ENCODE results near the gene ARRB1.
"Not testable (repeated sequence)": the region's sequence is repeated elsewhere in the genome, so short reads cannot be mapped to it uniquely, and the experiment has no call there.

Gene ARRB1

DNA sequence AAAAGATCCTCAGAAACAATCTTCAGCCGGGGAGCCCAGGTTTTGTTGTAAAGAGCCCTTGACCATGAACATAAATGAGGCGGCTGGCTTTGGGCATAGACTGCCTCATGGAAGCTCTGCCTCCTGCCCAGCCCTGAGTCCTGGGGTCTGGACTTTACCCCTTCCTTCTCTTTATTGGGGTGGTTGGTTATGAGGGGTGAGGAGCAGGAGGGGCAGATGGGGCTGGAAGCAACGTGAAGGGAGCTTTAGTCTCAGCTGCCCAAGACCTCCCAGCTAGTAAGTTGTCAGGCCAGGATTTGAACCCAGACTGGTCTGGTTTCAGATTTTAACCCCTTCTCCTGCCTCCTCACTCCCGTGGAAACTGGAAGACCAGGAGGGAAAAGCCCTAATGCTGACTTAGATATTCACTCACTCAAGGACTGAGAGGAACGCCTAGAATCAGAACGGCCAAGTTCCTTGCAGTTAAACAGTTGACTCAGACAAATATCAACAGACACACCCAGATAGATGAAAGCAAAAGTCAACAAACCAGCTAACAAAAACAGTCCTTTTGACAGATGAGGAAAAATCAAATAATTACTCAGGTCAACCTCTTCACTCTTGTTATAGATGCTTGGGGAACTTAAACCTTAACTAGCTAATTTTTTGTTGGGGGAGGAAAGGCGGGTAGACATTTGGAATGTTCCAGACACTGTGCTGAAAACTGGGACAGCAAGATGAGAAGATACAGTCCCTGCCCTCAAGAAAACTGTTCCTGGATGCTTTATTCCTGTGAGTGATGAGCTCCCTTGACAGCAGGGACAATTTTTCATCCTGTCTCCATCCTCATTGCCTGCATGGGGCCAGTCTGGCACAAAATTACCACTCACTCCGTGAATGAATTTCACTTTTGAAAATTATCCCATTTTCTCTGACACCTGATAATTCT is 20.8 kb upstream of the ARRB1 start:
- Histone ChIP-seq H3K79me2 (ENCODE audit: insufficient read depth, low read length) (no peaks in the 10 kb centered on the region), H3K9ac (ENCODE audit: low read length) (no peak overlapping the region), H2AFZ (ENCODE audit: low read length) (no peak overlapping the region), H3K4me3 (ENCODE audit: low read depth, low read length, poor library complexity, severe bottlenecking) (no peak overlapping the region), H3K36me3 (ENCODE audit: insufficient read depth, low read length) (no peaks in the 10 kb centered on the region), H3K9me3 (ENCODE audit: low read length) (no peaks in the 10 kb centered on the region), H3F3A (ENCODE audit: insufficient read depth, low read length) (no peaks in the 10 kb centered on the region), H3K4me2 (ENCODE audit: low read length) (no peak overlapping the region), H3K9me2 (ENCODE audit: low read depth, low read length) (no peaks in the 10 kb centered on the region), H3K4me1 (ENCODE audit: insufficient read depth, low read length, severe bottlenecking) (no peaks in the 10 kb centered on the region), H3K27ac (ENCODE audit: low read depth, low read length, poor library complexity, severe bottlenecking) (no peak overlapping the region), H3K27me3 (ENCODE audit: insufficient read depth, low read length) (peaks cover 3% of the 10 kb centered on the region), H4K20me1 (ENCODE audit: insufficient read depth, low read length) (no peaks in the 10 kb centered on the region)
- TF ChIP-seq, protein P1, sequence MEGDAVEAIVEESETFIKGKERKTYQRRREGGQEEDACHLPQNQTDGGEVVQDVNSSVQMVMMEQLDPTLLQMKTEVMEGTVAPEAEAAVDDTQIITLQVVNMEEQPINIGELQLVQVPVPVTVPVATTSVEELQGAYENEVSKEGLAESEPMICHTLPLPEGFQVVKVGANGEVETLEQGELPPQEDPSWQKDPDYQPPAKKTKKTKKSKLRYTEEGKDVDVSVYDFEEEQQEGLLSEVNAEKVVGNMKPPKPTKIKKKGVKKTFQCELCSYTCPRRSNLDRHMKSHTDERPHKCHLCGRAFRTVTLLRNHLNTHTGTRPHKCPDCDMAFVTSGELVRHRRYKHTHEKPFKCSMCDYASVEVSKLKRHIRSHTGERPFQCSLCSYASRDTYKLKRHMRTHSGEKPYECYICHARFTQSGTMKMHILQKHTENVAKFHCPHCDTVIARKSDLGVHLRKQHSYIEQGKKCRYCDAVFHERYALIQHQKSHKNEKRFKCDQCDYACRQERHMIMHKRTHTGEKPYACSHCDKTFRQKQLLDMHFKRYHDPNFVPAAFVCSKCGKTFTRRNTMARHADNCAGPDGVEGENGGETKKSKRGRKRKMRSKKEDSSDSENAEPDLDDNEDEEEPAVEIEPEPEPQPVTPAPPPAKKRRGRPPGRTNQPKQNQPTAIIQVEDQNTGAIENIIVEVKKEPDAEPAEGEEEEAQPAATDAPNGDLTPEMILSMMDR (IDR thresholded peaks at IDR 0.05; ENCODE audit: low read length), result no peak
- no peak for TF ChIP-seq EZH2 (IDR thresholded peaks at IDR 0.05; ENCODE audit: borderline replicate concordance, low read length)

DNA sequence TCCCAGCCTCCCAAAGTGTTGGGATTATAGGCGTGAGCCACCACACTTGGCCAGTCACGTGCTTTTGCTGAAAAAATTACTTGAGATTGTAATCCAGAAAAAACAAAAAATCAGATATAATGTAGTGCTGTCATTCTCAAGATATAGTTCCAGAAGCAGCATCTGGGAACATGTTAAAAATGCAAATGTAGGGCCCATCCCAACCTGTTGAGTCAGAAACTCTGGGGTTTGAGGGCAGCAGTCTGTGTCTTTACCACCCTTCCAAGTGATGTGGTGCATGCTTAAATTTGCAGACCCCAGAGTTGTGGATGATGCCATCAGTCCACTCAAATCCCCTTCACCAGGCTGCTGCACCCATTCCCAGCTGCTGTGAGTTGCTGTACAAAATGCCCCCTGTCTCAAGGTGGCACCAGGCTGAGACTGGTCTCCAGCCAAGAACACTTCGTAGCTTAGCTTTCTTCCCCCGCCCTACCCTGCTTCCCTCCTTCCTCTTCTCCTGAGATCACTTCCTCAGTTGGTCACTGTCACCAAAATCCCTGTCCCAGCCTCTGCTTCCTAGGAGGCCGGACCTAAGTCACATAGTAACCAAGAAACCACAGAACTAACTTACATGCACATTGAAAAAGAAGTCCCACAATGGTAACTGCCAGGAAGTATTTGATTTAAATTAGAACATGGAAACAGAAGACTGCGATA is 18.2 kb upstream of the ARRB1 start:
- no peaks in the 10 kb centered on the region for H3K79me2 ChIP-seq (ENCODE audit: insufficient read depth, low read length)
- no peak overlapping the region for H3K4me2 ChIP-seq (ENCODE audit: low read length)
- H3K9me2 ChIP-seq (ENCODE audit: low read depth, low read length), result no peaks in the 10 kb centered on the region
- no peaks in the 10 kb centered on the region for H3F3A ChIP-seq (ENCODE audit: insufficient read depth, low read length)
- peaks cover 5% of the 10 kb centered on the region for H3K27me3 ChIP-seq (ENCODE audit: insufficient read depth, low read length)
- H3K9ac ChIP-seq (ENCODE audit: low read length), result no peak overlapping the region
- H3K9me3 ChIP-seq (ENCODE audit: low read length), result no peaks in the 10 kb centered on the region
- TF ChIP-seq, protein P1 (IDR thresholded peaks at IDR 0.05; ENCODE audit: low read length), result no peak
- no peak for TF ChIP-seq EZH2 (IDR thresholded peaks at IDR 0.05; ENCODE audit: borderline replicate concordance, low read length)
- no peaks in the 10 kb centered on the region for H3K36me3 ChIP-seq (ENCODE audit: insufficient read depth, low read length)
- no peaks in the 10 kb centered on the region for H4K20me1 ChIP-seq (ENCODE audit: insufficient read depth, low read length)
- H3K4me3 ChIP-seq (ENCODE audit: low read depth, low read length, poor library complexity, severe bottlenecking), result no peak overlapping the region
- H3K27ac ChIP-seq (ENCODE audit: low read depth, low read length, poor library complexity, severe bottlenecking), result no peak overlapping the region
- H2AFZ ChIP-seq (ENCODE audit: low read length), result no peak overlapping the region
- no peaks in the 10 kb centered on the region for H3K4me1 ChIP-seq (ENCODE audit: insufficient read depth, low read length, severe bottlenecking)

DNA sequence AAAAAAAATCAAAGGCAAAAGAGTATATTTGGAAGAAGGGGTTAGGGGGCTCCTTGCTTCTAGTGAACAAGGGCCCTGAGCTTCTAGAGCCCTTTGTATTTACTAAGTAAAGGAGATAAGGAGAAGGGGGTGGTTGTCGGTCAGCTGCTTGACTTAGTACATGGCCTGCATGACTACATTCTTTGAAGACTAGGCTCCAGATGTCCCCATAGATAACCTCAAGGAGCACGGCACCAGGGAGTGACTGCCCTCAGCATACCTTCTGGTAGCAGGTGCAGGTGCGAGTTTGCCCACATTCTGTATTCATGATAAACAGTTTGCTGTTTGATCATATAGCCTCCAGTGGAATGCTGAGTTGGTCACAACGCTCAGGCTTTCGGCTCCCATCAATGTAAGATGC is 15.4 kb upstream of the ARRB1 start:
- H3K27me3 ChIP-seq (ENCODE audit: insufficient read depth, low read length); H2AFZ ChIP-seq (ENCODE audit: low read length); H3K4me3 ChIP-seq (ENCODE audit: low read depth, low read length, poor library complexity, severe bottlenecking); H3K79me2 ChIP-seq (ENCODE audit: insufficient read depth, low read length); H3K4me1 ChIP-seq (ENCODE audit: insufficient read depth, low read length, severe bottlenecking); H3K9me3 ChIP-seq (ENCODE audit: low read length); H3K36me3 ChIP-seq (ENCODE audit: insufficient read depth, low read length); H3K9ac ChIP-seq (ENCODE audit: low read length); H3F3A ChIP-seq (ENCODE audit: insufficient read depth, low read length); H4K20me1 ChIP-seq (ENCODE audit: insufficient read depth, low read length); H3K27ac ChIP-seq (ENCODE audit: low read depth, low read length, poor library complexity, severe bottlenecking); H3K4me2 ChIP-seq (ENCODE audit: low read length); H3K9me2 ChIP-seq (ENCODE audit: low read depth, low read length): not testable (repeated sequence)

All from OCI-LY1 (cell line).